ENCODE measurements around the gene IFI30. TPM values are rescaled to one million over a fixed set of nuclear protein-coding genes. Genes with fewer than 3 reads are reported as not detected.

Gene IFI30
- total RNA-seq, 1 donor = 24.2 TPM

DNA sequence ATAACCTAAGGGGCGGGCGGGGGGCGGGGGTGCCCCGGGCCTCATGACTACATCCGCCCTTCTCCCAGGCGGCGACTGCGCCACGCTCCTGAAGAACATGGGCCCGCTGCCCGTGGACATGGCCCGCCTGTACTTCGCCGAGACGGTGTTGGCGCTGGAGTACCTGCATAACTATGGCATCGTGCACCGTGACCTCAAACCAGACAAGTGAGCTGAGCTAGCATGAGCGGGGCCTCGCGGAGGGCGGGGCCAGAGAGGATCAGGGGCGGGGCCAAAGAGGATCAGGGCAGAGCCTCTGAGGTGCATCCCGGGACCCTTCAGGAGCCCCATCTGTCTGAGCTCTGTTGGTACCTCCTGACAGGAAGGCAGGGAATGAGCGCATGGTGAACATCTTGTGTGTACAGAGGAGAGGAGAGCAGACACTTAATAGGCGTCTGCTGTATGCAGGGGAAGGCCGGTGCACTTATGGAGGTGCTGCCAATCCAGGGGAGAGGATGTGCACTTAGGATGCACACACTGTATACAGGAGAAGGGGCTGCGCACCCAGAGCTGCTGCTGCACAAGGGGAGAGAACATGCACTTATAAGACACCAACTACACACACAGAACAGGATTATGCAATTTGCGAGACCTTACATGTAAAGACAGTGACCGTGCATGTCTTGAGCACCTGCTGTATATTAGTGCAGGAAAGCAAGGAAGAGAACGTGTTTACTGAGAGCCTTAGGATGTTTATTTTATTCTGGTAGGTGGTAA, 41.6 kb upstream of the IFI30 start:
- TF ChIP-seq, protein P1, sequence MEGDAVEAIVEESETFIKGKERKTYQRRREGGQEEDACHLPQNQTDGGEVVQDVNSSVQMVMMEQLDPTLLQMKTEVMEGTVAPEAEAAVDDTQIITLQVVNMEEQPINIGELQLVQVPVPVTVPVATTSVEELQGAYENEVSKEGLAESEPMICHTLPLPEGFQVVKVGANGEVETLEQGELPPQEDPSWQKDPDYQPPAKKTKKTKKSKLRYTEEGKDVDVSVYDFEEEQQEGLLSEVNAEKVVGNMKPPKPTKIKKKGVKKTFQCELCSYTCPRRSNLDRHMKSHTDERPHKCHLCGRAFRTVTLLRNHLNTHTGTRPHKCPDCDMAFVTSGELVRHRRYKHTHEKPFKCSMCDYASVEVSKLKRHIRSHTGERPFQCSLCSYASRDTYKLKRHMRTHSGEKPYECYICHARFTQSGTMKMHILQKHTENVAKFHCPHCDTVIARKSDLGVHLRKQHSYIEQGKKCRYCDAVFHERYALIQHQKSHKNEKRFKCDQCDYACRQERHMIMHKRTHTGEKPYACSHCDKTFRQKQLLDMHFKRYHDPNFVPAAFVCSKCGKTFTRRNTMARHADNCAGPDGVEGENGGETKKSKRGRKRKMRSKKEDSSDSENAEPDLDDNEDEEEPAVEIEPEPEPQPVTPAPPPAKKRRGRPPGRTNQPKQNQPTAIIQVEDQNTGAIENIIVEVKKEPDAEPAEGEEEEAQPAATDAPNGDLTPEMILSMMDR (IDR thresholded peaks at IDR 0.05; ENCODE audit: insufficient read depth, low read depth, low read length) = no peak
- no peak overlapping the region for H3K4me3 ChIP-seq (ENCODE audit: low read depth, low read length)
- DNase-seq (ENCODE audit: low read depth) = no peak

DNA sequence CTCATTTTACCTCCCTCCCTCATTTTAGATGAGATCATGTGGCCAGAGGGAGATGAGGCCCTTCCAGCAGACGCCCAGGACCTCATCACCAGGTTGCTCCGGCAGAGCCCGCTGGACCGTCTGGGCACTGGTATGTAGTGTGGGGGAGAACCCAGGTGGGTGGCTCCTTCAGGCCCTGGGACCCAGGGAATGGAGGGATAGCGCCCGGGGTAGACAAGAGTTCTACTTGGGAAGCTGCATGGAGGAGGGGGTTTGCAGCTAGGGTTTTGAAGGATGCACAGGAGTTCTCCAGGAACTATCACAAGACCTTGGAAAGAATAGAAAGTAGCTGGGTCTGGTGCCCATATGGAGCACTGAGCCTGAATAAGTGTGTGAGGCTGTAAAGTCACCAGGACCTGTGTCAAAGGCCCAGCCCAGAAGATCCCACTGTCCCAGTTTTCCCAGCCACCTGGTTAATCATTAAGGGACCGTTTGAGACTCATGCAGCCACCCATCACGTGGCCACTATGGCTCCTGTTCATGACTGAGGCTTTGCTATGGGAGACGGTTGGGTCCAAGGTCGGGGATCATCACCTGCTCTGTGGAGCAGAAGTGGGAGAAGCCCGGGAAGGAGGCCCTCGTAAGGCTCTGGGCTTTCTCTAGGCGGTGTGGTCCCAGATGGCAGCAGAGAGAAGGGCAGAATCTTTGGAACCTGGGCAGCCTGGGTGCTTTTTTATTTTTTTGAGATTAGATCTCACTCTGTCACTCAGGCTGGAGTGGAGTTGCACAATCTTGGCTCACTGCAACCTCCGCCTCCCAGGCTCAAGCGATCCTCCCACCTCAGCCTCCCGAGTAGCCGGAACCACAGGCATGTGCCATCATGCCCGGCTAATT, 37.7 kb upstream of the IFI30 start:
- DNase-seq (ENCODE audit: low read depth) = no peak
- H3K4me3 ChIP-seq (ENCODE audit: low read depth, low read length) = no peak overlapping the region
- TF ChIP-seq, protein P1 (IDR thresholded peaks at IDR 0.05; ENCODE audit: insufficient read depth, low read depth, low read length) = no peak

DNA sequence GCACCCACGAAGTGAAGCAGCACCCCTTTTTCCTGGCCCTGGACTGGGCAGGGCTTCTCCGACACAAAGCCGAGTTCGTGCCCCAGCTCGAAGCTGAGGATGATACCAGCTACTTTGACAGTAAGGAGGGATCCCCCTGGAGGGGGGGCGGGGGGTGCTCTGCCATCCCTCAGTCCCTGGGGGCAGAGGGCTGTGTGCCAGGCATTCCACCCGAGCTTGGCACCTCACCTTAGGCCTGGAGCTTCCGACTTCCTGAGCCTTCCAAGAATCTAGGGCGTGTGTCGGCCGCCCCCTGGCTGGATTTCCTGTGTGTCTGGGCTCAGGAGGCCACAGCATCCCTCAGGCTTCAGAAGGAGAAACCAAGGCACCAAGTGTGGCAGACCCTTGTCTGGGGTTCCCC, 36.4 kb upstream of the IFI30 start:
- no peak overlapping the region for H3K4me3 ChIP-seq (ENCODE audit: low read depth, low read length)
- TF ChIP-seq, protein P1 (IDR thresholded peaks at IDR 0.05; ENCODE audit: insufficient read depth, low read depth, low read length) = no peak
- no peak for DNase-seq (ENCODE audit: low read depth)

DNA sequence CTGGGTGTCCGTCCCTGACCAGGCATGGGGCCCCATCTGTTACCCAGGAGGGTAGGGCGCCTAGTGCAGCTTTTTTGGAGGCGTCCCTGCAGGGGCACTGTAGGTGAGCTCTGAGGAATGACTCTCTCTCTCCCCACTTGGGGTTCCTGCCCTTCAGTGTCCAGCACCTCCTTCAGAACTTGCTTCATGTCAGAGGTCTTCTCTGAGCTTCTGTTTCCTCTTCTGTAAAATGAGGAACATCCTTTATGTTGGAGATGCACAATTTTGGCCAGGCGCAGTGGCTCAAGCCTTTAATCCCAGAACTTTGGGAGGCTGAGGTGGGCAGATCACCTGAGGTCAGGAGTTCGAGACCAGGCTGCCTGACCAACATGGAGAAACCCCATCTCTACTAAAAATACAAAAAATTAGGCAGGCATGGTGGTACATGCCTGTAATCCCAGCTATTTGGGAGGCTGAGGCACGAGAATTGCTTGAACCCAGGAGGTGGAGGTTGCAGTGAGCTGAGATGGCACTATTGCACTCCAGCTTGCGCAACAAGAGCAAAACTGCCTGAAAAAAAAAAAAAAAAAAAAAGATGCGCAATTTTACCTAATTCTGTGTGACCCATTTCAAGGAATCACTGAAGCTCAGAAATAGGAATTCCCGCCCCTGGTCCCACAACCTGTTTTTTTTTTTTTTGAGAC, 35.8 kb upstream of the IFI30 start:
- H3K4me3 ChIP-seq (ENCODE audit: low read depth, low read length) = no peak overlapping the region
- TF ChIP-seq, protein P1 (IDR thresholded peaks at IDR 0.05; ENCODE audit: insufficient read depth, low read depth, low read length) = no peak
- DNase-seq (ENCODE audit: low read depth) = no peak

DNA sequence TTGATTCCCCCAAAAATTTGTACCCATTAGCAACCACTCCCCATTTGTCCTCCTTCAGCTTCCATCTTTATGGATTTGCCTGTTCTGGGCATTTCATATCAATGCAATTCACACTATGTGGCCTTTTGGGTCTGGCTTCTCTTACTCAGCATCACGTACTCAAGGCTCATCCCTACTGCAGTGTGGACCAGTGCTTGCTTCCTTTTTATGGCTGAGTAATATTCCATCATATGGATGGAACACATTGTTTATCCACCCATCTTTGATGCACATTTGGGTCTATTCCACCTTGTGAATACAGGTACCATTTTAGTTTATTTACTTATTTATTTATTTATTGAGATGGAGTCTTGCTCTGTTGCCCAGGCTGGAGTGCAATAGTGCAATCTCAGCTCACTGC, 33.1 kb upstream of the IFI30 start:
- DNase-seq (ENCODE audit: low read depth) = no peak
- H3K4me3 ChIP-seq (ENCODE audit: low read depth, low read length) = no peak overlapping the region
- TF ChIP-seq, protein P1 (IDR thresholded peaks at IDR 0.05; ENCODE audit: insufficient read depth, low read depth, low read length) = no peak

DNA sequence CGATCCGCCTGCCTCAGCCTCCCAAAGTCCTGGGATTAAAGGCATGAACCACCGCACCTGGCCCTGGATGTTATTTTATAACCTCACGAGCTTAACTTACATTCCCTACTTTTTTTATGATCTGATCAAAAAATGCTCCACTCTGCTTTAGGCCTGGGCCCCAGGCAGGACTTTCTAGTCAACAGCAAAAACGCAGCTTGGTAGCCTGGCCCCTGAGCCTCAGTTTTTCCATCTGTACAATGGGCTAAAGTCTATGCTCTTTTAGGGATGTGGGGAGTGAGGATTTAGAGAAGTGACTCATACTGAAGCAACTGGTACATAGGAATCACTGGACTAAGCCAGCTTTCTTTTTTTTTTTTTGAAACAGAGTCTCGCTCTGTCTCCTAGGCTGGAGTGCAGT, 32.6 kb upstream of the IFI30 start:
- TF ChIP-seq, protein P1 (IDR thresholded peaks at IDR 0.05; ENCODE audit: insufficient read depth, low read depth, low read length) = no peak
- H3K4me3 ChIP-seq (ENCODE audit: low read depth, low read length) = no peak overlapping the region
- DNase-seq (ENCODE audit: low read depth) = no peak
